ENCODE data around the gene MRPL36. TPM values are rescaled to one million over a fixed set of nuclear protein-coding genes. Genes with fewer than 3 reads are reported as not detected.

The MRPL36 gene
- total RNA-seq, 1 donor from 2014 or later, result 21.4 TPM

DNA sequence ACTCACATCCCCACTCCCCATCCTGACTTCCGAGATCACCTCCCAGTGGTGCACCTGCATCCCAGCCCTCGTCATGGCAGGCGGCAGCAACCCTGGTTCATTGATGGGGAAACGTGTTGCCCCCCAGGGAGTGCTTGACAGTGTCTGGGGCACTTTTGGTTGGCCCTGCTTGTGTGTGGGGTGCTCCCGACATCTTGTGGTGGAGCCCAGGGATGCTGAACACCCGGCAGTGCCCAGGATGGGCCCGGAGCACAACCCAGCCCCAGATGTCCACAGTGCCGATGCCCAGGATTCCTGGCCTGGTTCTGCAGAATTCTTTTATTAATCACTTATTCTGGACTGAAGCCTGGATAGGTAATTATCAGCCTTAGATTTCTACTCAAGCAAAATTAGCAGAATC is 3.7 kb downstream of the MRPL36 start:
- Histone ChIP-seq H3K9me3 (no peaks in the 10 kb centered on the region), H3K27ac (no peak overlapping the region), H3K27me3 (no peaks in the 10 kb centered on the region), H3K4me1 (peaks cover 0 to 12% of the 10 kb centered on the region in 2 donors), H3K36me3 (peaks cover 0 to 21% of the 10 kb centered on the region in 2 donors), H3K4me3 (no peak overlapping the region)
- TF ChIP-seq, protein P1, sequence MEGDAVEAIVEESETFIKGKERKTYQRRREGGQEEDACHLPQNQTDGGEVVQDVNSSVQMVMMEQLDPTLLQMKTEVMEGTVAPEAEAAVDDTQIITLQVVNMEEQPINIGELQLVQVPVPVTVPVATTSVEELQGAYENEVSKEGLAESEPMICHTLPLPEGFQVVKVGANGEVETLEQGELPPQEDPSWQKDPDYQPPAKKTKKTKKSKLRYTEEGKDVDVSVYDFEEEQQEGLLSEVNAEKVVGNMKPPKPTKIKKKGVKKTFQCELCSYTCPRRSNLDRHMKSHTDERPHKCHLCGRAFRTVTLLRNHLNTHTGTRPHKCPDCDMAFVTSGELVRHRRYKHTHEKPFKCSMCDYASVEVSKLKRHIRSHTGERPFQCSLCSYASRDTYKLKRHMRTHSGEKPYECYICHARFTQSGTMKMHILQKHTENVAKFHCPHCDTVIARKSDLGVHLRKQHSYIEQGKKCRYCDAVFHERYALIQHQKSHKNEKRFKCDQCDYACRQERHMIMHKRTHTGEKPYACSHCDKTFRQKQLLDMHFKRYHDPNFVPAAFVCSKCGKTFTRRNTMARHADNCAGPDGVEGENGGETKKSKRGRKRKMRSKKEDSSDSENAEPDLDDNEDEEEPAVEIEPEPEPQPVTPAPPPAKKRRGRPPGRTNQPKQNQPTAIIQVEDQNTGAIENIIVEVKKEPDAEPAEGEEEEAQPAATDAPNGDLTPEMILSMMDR (IDR thresholded peaks at IDR 0.05), result no peak
- intact Hi-C loops (cut with DNase I), result no loop called here
- DNase-seq (ENCODE audit: low spot score in 2 of 2), result no peak

DNA sequence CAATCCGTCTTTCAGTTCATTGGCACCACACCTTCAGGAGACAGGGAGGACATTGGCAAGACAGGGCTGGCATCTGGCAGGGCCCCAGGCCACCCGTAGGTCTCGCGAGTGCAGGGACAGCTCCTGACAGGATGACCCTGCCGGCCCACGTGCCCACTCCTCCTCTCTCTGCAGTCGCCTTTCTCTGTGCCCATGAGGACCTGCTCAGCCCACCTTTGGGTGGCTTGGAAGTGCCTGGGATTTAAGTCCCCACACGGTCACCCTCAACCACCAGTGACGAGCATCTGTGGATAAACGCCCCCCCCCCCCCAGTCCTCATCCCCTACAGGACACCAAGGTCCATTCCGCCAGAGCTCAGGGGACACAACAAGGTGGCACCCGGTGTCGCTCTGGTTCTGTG is 4.1 kb downstream of the MRPL36 start:
- no peaks in the 10 kb centered on the region for H3K9me3 ChIP-seq
- TF ChIP-seq, protein P1 (IDR thresholded peaks at IDR 0.05), result no peak
- peaks cover 0 to 21% of the 10 kb centered on the region in 2 donors for H3K36me3 ChIP-seq
- intact Hi-C loops (cut with DNase I), result no loop called here
- H3K27me3 ChIP-seq, result no peaks in the 10 kb centered on the region
- H3K4me1 ChIP-seq, result peaks cover 0 to 12% of the 10 kb centered on the region in 2 donors
- DNase-seq (ENCODE audit: low spot score in 2 of 2), result no peak
- H3K27ac ChIP-seq, result no peak overlapping the region
- no peak overlapping the region for H3K4me3 ChIP-seq

DNA sequence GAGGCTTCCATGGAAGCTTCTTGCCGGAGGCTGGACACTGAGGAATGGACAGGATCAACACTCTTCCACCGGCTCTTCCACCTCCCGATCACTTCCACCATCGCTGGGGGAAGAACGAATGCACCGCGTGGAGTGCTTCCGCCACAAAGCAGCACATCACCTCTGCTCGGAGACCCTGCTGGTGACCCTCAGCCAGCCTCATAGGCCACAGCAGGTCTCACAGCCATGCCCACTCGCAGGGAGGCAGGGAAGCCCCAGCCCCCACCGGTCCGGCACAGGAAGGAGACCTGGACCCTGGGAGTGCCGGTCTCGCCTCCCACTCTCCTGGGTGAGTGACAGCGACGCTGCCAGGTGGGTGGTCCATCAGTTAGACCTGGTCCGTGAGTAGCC is 4.7 kb downstream of the MRPL36 start:
- H3K27ac ChIP-seq, result no peak overlapping the region
- no peaks in the 10 kb centered on the region for H3K27me3 ChIP-seq
- peaks cover 0 to 12% of the 10 kb centered on the region in 2 donors for H3K4me1 ChIP-seq
- no peak overlapping the region for H3K4me3 ChIP-seq
- H3K9me3 ChIP-seq, result no peaks in the 10 kb centered on the region
- H3K36me3 ChIP-seq, result peaks cover 0 to 21% of the 10 kb centered on the region in 2 donors
- TF ChIP-seq, protein P1 (IDR thresholded peaks at IDR 0.05), result no peak
- intact Hi-C loops (cut with DNase I), result no loop called here
- DNase-seq (ENCODE audit: low spot score in 2 of 2), result no peak

DNA sequence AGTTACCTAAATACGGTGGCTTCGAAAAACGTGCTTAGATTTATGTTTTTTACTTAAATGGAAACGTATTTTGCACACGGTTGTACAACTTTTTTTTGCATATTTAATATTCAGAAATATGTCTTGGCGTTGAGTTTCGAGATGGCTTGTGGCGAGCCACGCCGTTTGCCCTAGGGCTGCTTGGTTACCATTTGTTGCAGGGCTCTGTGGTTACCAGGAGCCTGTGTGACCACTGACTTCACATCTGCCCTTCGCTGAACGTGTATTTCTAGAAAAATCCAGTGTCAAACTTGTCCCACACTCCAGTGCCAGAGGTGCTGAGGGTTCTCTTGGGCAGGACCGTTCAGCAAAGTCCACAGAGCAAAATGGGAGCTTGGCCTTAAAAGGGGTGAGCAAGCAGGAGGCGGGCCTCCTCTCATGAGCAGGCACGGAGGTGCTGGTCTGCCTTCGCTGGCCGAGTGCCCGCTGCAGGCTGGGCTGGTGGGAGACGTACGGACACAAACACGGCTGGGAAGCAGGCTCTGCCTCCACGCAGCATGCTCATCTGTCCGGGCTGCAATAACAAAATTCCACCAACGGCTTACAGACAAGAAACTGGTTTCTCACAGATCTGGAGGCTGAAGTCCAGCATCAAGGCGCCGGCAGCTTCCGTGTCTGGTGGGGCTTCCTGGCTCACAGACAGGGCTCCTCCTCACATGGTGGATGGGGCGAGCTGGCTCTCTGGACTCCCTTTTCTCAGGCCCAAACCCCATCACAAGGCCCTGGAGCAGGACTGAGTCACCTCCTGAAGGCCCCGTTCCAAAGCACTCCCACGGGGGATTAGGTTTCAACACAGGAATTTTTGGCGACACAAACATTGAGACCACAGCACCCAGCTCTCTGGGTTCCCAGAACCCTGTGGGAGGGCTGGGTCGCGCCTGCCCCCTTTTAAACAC is 5.4 kb downstream of the MRPL36 start:
- Histone ChIP-seq H3K9me3 (no peaks in the 10 kb centered on the region), H3K27ac (no peak overlapping the region), H3K36me3 (peaks cover 0 to 21% of the 10 kb centered on the region in 2 donors), H3K27me3 (no peaks in the 10 kb centered on the region), H3K4me3 (no peak overlapping the region), H3K4me1 (peaks cover 0 to 12% of the 10 kb centered on the region in 2 donors)
- intact Hi-C loops (cut with DNase I), result no loop called here
- DNase-seq (ENCODE audit: low spot score in 2 of 2), result no peak
- TF ChIP-seq, protein P1 (IDR thresholded peaks at IDR 0.05), result no peak

DNA sequence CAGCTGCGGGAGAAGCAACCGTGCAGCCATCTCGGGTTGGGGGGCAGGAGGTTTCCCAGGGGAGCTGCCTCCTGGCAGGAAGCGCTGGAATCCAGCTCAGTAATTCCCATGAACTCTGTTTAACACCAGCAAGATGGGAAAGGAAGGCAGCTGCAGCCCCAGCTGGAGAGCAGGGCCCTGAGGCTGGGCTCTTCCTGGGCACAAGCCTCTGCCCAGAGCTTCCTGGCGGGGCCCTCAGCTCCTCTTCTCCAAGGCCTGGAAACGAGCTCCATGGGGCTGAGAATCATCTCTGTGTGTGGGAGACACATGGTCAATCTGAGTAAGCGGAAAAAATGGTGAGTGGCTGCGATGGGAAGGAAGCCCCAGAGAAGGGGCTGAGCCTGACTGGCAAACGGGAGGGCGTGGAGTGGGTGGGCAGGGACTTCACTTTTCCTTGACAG is 6.3 kb downstream of the MRPL36 start:
- peaks cover 0 to 6% of the 10 kb centered on the region in 2 donors for H3K4me1 ChIP-seq
- H3K9me3 ChIP-seq, result no peaks in the 10 kb centered on the region
- no peak overlapping the region for H3K4me3 ChIP-seq
- intact Hi-C loops (cut with DNase I), result no loop called here
- no peaks in the 10 kb centered on the region for H3K27me3 ChIP-seq
- DNase-seq (ENCODE audit: low spot score in 2 of 2), result no peak
- H3K27ac ChIP-seq, result no peak overlapping the region
- H3K36me3 ChIP-seq, result peaks cover 0 to 21% of the 10 kb centered on the region in 2 donors
- TF ChIP-seq, protein P1 (IDR thresholded peaks at IDR 0.05), result no peak

All from ascending aorta (tissue), 2 donors.